A549 (cell line): ENCODE data around the gene ELF3.

ENCODE experiments used
- EP300 ChIP-seq, 2 experiments: fragments of >200 bp; sonication (Bioruptor Twin); formaldehyde crosslinking; IDR thresholded peaks; 2 replicates in 1 of 2; 3 replicates in 1 of 2; pipeline ENCODE4 v1.6.1; 2016 to 2017
- HOXB13 ChIP-seq: fragments of 250-450 bp; sonication (Bioruptor Pico); IDR thresholded peaks from 2 replicates; pipeline ENCODE4 v1.5.0; 2020; ENCODE audit warnings: low read depth, mild to moderate bottlenecking, moderate library complexity
- JUNB ChIP-seq: fragments of >200 bp; sonication (Bioruptor Twin); formaldehyde crosslinking; IDR thresholded peaks from 2 replicates; pipeline ENCODE4 v1.6.1; 2016
- MAFK ChIP-seq: fragments of 450-650 bp; IDR thresholded peaks from 2 replicates; pipeline ENCODE4 v1.6.1; 2014; ENCODE audit not compliant: partially characterized antibody
- MYC ChIP-seq: IDR thresholded peaks from 2 replicates; pipeline ENCODE4 v1.6.1; 2012; ENCODE audit warnings: mild to moderate bottlenecking, inconsistent platforms, low read length, improper control_type of control experiment, borderline replicate concordance
- PHF8 ChIP-seq: fragments of 200-600 bp; sonication (generic); IDR thresholded peaks from 2 replicates; pipeline ENCODE4 v1.6.1; 2016; ENCODE audit warnings: low read depth, mild to moderate bottlenecking, antibody characterized with exemption, moderate library complexity, borderline replicate concordance
- POLR2A ChIP-seq: IDR thresholded peaks from 2 replicates; pipeline ENCODE4 v1.6.1; 2012; ENCODE audit warnings: mild to moderate bottlenecking, low read length
- RAD21 ChIP-seq, 2 experiments: fragments of >200 bp in 1 of 2; sonication (Bioruptor Twin) in 1 of 2; formaldehyde crosslinking in 1 of 2; IDR thresholded peaks in 1 of 2; conservative IDR thresholded peaks in 1 of 2; 2 replicates in 1 of 2; 3 replicates in 1 of 2; pipeline ENCODE4 v1.6.1; 2012 to 2018; ENCODE audit warnings: inconsistent platforms in 1 of 2
- RCOR1 ChIP-seq: fragments of 150-350 bp; IDR thresholded peaks from 2 replicates; pipeline ENCODE4 v1.6.1; 2014; ENCODE audit warnings: antibody characterized with exemption, low read length, low read depth
- RFX5 ChIP-seq: fragments of 450-650 bp; IDR thresholded peaks from 2 replicates; pipeline ENCODE4 v1.7.1; 2014; ENCODE audit warnings: antibody characterized with exemption, mild to moderate bottlenecking, moderate library complexity
- RNF2 ChIP-seq: fragments of 200-600 bp; sonication (generic); IDR thresholded peaks from 2 replicates; pipeline ENCODE4 v1.6.1; 2016; ENCODE audit warnings: low read depth, mild to moderate bottlenecking, antibody characterized with exemption, moderate library complexity, borderline replicate concordance
- SREBF2 ChIP-seq: fragments of 450-650 bp; IDR thresholded peaks from 2 replicates; pipeline ENCODE4 v1.6.1; 2014; ENCODE audit warnings: mild to moderate bottlenecking, moderate library complexity
- TF ChIP-seq, protein P1 (sequence below): fragments of >200 bp; sonication (Bioruptor Twin); formaldehyde crosslinking; IDR thresholded peaks from 3 replicates; pipeline ENCODE4 v1.5.1; 2016

DNA sequence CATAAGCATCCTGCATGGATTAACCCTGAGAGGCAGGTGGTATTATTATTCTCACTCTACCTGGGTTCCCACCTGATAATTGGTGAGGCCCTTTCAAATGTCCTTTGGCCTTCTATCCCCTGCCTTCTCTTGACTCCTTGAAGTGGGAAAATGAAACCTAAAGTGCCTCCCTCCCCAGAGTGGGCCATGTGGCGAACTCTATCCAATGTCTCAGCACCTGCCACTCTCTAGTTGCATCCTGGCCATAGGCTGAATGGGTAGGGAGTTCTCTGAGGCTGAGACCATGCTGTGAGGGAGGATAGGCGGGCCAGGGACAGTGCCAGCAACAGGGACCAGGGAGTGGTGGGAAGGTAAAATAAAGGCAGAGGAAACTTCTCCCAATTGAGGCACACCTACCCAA is 35.3 kb downstream of the ELF3 start:
- TF ChIP-seq RCOR1: no peak
- TF ChIP-seq RNF2: no peak
- no peak for TF ChIP-seq JUNB
- TF ChIP-seq, protein P1, sequence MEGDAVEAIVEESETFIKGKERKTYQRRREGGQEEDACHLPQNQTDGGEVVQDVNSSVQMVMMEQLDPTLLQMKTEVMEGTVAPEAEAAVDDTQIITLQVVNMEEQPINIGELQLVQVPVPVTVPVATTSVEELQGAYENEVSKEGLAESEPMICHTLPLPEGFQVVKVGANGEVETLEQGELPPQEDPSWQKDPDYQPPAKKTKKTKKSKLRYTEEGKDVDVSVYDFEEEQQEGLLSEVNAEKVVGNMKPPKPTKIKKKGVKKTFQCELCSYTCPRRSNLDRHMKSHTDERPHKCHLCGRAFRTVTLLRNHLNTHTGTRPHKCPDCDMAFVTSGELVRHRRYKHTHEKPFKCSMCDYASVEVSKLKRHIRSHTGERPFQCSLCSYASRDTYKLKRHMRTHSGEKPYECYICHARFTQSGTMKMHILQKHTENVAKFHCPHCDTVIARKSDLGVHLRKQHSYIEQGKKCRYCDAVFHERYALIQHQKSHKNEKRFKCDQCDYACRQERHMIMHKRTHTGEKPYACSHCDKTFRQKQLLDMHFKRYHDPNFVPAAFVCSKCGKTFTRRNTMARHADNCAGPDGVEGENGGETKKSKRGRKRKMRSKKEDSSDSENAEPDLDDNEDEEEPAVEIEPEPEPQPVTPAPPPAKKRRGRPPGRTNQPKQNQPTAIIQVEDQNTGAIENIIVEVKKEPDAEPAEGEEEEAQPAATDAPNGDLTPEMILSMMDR: no peak
- no peak for TF ChIP-seq HOXB13 (CRISPR knock-in tag)
- no peak for TF ChIP-seq RFX5
- TF ChIP-seq RAD21 (conservative IDR thresholded peaks at IDR 0.05 in 1 of 2, IDR thresholded peaks at IDR 0.05 in 1 of 2): no peak
- no peak for TF ChIP-seq EP300 (IDR thresholded peaks at IDR 0.05)
- TF ChIP-seq POLR2A: no peak
- TF ChIP-seq PHF8: no peak
- no peak for TF ChIP-seq SREBF2
- no peak for TF ChIP-seq MAFK
- no peak for TF ChIP-seq MYC
